Mucosa of stomach (tissue), 1 donor: Measurements from ENCODE around the gene IRAK4.
"Not testable (repeated sequence)": the region's sequence is repeated elsewhere in the genome, so short reads cannot be mapped to it uniquely, and the experiment has no call there.

Experiments used
- H3K27me3 ChIP-seq: one replicate; pipeline ENCODE4 v1.7.0; 2013; ENCODE audit warnings: mild to moderate bottlenecking, low read length; ENCODE audit not compliant: control insufficient read depth, insufficient read depth
- H3K36me3 ChIP-seq: one replicate; pipeline ENCODE4 v1.7.0; 2013; ENCODE audit warnings: low read length; ENCODE audit not compliant: control insufficient read depth, insufficient read depth
- H3K4me1 ChIP-seq: one replicate; pipeline ENCODE4 v1.7.0; 2013; ENCODE audit warnings: mild to moderate bottlenecking, low read length; ENCODE audit not compliant: control insufficient read depth, insufficient read depth
- H3K4me3 ChIP-seq: one replicate; pipeline ENCODE4 v1.7.0; 2013; ENCODE audit warnings: low read length
- H3K9ac ChIP-seq: one replicate; pipeline ENCODE4 v1.7.0; 2013; ENCODE audit warnings: mild to moderate bottlenecking, low read length, moderate library complexity
- H3K9me3 ChIP-seq: one replicate; pipeline ENCODE4 v1.7.0; 2013; ENCODE audit warnings: mild to moderate bottlenecking, low read length, moderate library complexity; ENCODE audit not compliant: control insufficient read depth
- donor health status: Pancreatic carcinoma.

The IRAK4 gene

GRCh38 chr12:43744826-43745225 lies 13.9 kb upstream of the IRAK4 start:
- H3K4me1 ChIP-seq, result no peaks in the 10 kb centered on the region
- H3K36me3 ChIP-seq, result no peaks in the 10 kb centered on the region

GRCh38 chr12:43749016-43749415 lies 9.7 kb upstream of the IRAK4 start:
- H3K36me3 ChIP-seq, result no peaks in the 10 kb centered on the region
- H3K4me3 ChIP-seq, result no peak overlapping the region
- H3K27me3 ChIP-seq, result no peaks in the 10 kb centered on the region
- no peaks in the 10 kb centered on the region for H3K9me3 ChIP-seq
- no peaks in the 10 kb centered on the region for H3K4me1 ChIP-seq
- H3K9ac ChIP-seq, result no peak overlapping the region

More at GRCh38 chr12:43744826-43745225, 13.9 kb upstream of the IRAK4 start:
- H3K4me3 ChIP-seq, result no peak overlapping the region
- H3K9me3 ChIP-seq, result no peaks in the 10 kb centered on the region
- no peaks in the 10 kb centered on the region for H3K27me3 ChIP-seq
- no peak overlapping the region for H3K9ac ChIP-seq

GRCh38 chr12:43750814-43751213 lies 7.9 kb upstream of the IRAK4 start:
- Histone ChIP-seq H3K36me3 (no peaks in the 10 kb centered on the region), H3K4me1 (no peaks in the 10 kb centered on the region), H3K27me3 (no peaks in the 10 kb centered on the region), H3K9ac (no peak overlapping the region), H3K4me3 (no peak overlapping the region), H3K9me3 (no peaks in the 10 kb centered on the region)

- not testable (repeated sequence) for H3K4me3 ChIP-seq, H3K36me3 ChIP-seq, H3K9ac ChIP-seq, H3K4me1 ChIP-seq, H3K9me3 ChIP-seq, H3K27me3 ChIP-seq
Measured at GRCh38 chr12:43751360-43751759, 7.4 kb upstream of the IRAK4 start.

GRCh38 chr12:43754015-43754414 lies 4.7 kb upstream of the IRAK4 start:
- H3K9ac ChIP-seq, result no peak overlapping the region
- H3K9me3 ChIP-seq, result no peaks in the 10 kb centered on the region
- H3K27me3 ChIP-seq, result no peaks in the 10 kb centered on the region
- H3K36me3 ChIP-seq, result no peaks in the 10 kb centered on the region
- no peaks in the 10 kb centered on the region for H3K4me1 ChIP-seq
- H3K4me3 ChIP-seq, result no peak overlapping the region

GRCh38 chr12:43758247-43758727 lies 464 bp upstream of the IRAK4 start:
- peak overlapping the region; percentile 91 for H3K4me3 ChIP-seq
- peak overlapping the region; percentile 99 for H3K9ac ChIP-seq
- peaks cover 14% of the 10 kb centered on the region for H3K4me1 ChIP-seq
- no peaks in the 10 kb centered on the region for H3K36me3 ChIP-seq
- no peaks in the 10 kb centered on the region for H3K27me3 ChIP-seq
- no peaks in the 10 kb centered on the region for H3K9me3 ChIP-seq

GRCh38 chr12:43760396-43760795 lies 1.6 kb downstream of the IRAK4 start:
- Histone ChIP-seq H3K36me3 (no peaks in the 10 kb centered on the region), H3K9ac (peak overlapping the region; percentile 99), H3K9me3 (no peaks in the 10 kb centered on the region), H3K4me1 (peaks cover 14% of the 10 kb centered on the region), H3K27me3 (no peaks in the 10 kb centered on the region), H3K4me3 (peak overlapping the region; percentile 49)

- H3K4me1 ChIP-seq, result peaks cover 14% of the 10 kb centered on the region
- no peaks in the 10 kb centered on the region for H3K9me3 ChIP-seq
Measured at GRCh38 chr12:43761500-43761899, 2.7 kb downstream of the IRAK4 start.

GRCh38 chr12:43762596-43762995 lies 3.8 kb downstream of the IRAK4 start:
- H3K4me1 ChIP-seq, result peaks cover 14% of the 10 kb centered on the region
- H3K36me3 ChIP-seq, result no peaks in the 10 kb centered on the region
- H3K27me3 ChIP-seq, result no peaks in the 10 kb centered on the region
- H3K4me3 ChIP-seq, result no peak overlapping the region
- no peaks in the 10 kb centered on the region for H3K9me3 ChIP-seq
- H3K9ac ChIP-seq, result no peak overlapping the region

More at GRCh38 chr12:43761500-43761899, 2.7 kb downstream of the IRAK4 start:
- Histone ChIP-seq H3K36me3 (no peaks in the 10 kb centered on the region), H3K4me3 (no peak overlapping the region), H3K27me3 (no peaks in the 10 kb centered on the region), H3K9ac (no peak overlapping the region)

- H3K4me1 ChIP-seq, result peaks cover 14% of the 10 kb centered on the region
- H3K36me3 ChIP-seq, result no peaks in the 10 kb centered on the region
- no peaks in the 10 kb centered on the region for H3K27me3 ChIP-seq
- H3K4me3 ChIP-seq, result no peak overlapping the region
- no peak overlapping the region for H3K9ac ChIP-seq
- H3K9me3 ChIP-seq, result no peaks in the 10 kb centered on the region
Measured at GRCh38 chr12:43763769-43764168, 5.0 kb downstream of the IRAK4 start.

- Histone ChIP-seq H3K9ac (no peak overlapping the region), H3K4me3 (no peak overlapping the region), H3K36me3 (no peaks in the 10 kb centered on the region), H3K9me3 (no peaks in the 10 kb centered on the region), H3K27me3 (no peaks in the 10 kb centered on the region), H3K4me1 (peaks cover 14% of the 10 kb centered on the region)
Measured at GRCh38 chr12:43764528-43764927, 5.8 kb downstream of the IRAK4 start.

- Histone ChIP-seq H3K9ac (no peak overlapping the region), H3K27me3 (no peaks in the 10 kb centered on the region), H3K4me3 (no peak overlapping the region), H3K9me3 (no peaks in the 10 kb centered on the region), H3K36me3 (no peaks in the 10 kb centered on the region), H3K4me1 (peaks cover 5% of the 10 kb centered on the region)
Measured at GRCh38 chr12:43766291-43766690, 7.5 kb downstream of the IRAK4 start.

- Histone ChIP-seq H3K36me3 (peaks cover 5% of the 10 kb centered on the region), H3K4me3 (no peak overlapping the region), H3K9me3 (no peaks in the 10 kb centered on the region), H3K27me3 (no peaks in the 10 kb centered on the region), H3K4me1 (no peaks in the 10 kb centered on the region), H3K9ac (no peak overlapping the region)
Measured at GRCh38 chr12:43776498-43776897, 17.7 kb downstream of the IRAK4 start.
